Effector CD8-positive, alpha-beta T cell (primary cell): ENCODE results near the gene STK35.
A peak's percentile ranks its signal among the peaks of the same experiment; 100 is the strongest.
"Not testable (repeated sequence)": the region's sequence is repeated elsewhere in the genome, so short reads cannot be mapped to it uniquely, and the experiment has no call there.

ENCODE experiments used
- DNase-seq: peaks from one replicate; lab custom pipeline; 2025; lab: John Stamatoyannopoulos, UW

The STK35 gene

DNA sequence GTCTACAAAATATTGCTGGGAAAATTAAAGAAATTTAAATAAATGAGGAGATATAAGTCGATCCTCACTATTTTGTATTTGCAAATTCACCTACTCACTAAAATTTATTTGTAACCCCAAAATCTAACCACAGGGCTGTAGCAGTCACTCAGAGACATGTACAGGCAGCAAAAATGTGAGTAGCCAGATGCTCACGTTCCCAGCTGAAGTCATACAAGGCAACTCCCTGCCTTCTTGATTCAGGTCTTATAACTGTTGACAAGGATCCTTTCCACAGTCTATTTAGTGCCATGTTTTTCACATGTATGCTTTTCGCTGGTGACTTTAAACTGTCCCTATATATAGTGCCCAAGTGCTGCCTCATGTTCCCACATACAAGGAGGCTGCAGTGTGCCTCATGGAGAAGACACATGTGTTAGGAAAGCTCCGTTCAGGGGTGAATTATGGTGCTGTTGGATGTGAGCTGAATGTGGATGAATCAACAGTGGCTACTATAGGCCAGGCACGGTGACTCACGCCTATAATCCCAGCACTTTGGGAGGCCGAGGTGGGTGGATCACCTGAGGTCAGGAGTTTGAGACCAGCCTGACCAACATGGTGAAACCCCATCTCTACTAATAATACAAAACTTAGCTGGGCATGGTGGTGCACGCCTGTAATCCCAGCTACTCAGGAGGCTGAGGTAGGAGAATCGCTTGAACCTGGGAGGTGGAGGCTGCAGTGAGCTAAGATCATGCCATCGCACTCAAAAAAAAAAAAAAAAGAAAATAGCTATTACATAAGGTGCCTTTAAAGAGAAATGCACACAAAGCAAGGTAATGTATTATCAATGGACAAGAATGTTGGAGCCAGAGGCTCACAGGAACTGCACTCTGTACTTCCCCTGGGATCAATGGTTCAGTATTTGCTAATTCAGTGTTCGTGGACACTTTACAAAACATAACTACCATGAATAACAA lies 55.3 kb downstream of the STK35 start:
- no peak for DNase-seq

DNA sequence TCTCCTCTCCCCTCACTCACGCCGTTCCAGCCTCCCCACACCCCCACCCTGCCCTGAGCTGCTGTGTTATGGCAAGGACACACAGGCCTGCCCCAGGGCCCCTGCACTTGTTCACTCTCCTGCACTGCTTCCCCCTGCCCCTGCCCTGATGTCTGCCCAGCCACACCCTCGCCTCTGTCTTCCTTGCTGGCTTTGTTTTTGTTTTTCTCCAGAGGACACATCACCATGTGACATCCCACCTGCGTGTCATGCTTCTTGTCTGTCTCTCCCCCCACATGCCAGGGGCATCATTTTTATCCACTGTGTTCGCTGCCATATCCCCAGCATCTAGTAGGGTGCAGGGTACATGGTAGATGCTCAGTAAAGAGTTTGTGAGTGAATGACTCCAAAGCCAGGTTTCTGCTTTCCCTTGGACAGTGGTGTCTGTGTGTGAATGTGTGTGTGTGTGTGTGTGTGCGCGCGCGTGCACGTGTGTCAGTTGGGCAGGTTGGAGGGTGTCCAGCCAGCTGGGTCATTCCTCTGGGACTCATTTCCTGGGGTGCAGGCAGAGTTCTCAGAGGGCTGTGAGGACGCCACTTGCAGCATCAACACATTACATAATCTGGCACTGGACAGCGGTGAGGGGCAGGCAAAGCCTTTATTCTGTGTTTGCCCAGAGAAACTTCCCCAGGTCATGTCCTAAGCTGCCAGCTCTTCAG lies 60.6 kb downstream of the STK35 start:
- no peak for DNase-seq

DNA sequence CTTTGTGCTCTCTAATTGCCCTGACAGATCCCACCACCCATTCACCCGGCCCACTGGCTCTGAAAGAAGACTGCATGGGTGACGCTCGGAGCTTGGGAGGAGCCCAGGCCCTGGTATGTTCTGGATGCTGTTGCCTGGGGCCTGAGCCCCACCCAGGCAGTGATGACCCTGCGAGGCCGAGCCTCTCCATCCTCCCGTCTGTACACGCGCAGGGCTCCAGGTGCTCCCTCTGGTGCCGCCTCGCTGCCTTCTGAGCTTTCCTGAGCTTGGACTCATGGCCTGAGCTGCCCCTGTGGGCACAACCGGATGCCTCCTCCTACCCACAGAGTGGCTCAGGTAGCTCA lies 61.2 kb downstream of the STK35 start:
- DNase-seq = no peak

- DNase-seq = no peak
Measured at GRCh38 chr20:2163312-2163711, 61.7 kb downstream of the STK35 start.

GRCh38 chr20:2163757-2164156 lies 62.1 kb downstream of the STK35 start:
- no peak for DNase-seq

- DNase-seq = no peak
Measured at GRCh38 chr20:2164421-2164820, 62.8 kb downstream of the STK35 start.

GRCh38 chr20:2164966-2165365 lies 63.3 kb downstream of the STK35 start:
- DNase-seq = no peak

GRCh38 chr20:2165871-2166270 lies 64.2 kb downstream of the STK35 start:
- DNase-seq = no peak

DNA sequence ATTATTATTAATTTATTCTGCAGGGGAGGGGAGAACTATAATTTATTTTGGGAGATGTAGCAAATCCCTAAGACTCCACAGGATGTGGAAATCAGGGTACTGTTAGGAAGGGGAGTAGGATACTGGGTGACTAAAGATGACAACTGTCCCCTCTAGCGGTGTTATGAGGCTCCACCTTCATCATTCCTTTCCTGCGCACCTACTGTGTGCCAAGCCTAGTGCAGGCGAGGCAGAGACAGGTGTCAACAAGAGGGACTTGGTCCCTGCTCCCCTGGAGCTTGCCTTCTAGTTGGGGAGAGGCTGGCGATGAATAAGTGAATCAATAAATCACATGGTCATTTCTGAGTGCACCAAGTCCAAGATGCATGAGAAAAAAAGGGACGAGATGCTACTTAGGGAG lies 65.5 kb downstream of the STK35 start:
- no peak for DNase-seq

GRCh38 chr20:2168946-2169345 lies 67.3 kb downstream of the STK35 start:
- DNase-seq = no peak

DNA sequence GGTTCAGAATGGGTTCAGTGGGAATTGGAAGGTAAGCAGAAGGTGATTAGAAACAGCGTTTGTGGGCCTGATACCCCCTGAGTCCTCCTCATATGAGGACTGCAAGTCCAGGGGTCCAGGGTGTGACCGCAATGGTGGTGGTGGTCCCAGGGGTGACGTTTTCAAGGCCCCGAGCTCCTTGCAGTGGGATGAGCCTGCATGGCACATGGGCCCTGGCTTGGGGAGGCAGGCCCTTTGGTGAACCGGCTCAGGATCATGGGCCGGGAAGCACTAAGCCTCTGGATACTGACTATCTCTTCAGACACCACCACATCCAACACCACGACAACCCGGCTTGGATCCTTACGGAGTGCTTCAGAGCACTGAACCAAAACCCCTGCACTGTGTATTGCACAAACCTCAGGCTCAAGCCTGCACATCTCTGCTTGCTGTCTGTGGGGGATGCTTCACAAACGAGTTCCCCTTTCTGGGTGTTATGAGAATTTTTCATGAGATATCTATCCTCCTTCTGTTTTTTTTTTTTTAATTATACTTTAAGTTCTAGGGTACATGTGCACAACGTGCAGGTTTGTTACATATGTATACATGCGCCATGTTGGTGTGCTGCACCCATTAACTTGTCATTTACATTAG lies 67.9 kb downstream of the STK35 start:
- no peak for DNase-seq

- no peak for DNase-seq
Measured at GRCh38 chr20:2170404-2170803, 68.8 kb downstream of the STK35 start.

DNA sequence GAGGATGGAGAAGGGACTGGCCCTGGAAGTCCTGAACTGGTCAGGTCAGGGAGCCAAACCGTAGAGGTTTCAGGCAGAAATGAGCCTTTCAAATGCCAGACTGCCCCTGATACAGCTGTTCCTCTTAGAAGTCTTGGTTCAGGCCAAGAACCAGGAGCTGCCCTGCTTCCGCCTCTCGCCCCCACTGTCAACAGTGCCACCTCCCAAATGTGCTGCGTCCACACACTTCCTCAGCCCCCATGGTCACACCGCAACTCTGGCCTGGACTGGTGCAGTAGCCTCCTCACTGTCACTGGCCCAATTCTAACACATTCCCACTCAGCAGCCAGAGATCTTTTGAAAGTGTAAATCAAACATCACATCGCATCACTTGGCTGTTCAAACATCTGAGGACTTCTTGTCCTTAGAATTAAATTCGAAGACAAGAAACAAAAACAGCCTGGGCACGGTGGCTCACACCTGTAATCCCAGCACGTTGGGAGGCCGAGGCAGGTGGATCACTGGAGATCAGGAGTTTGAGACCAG lies 69.7 kb downstream of the STK35 start:
- no peak for DNase-seq

- DNase-seq = not testable (repeated sequence)
Measured at GRCh38 chr20:2171840-2172239, 70.2 kb downstream of the STK35 start.

GRCh38 chr20:2172305-2173175 lies 70.9 kb downstream of the STK35 start:
- peak; percentile 46 for DNase-seq

- DNase-seq = no peak
Measured at GRCh38 chr20:2173186-2173585, 71.6 kb downstream of the STK35 start.

GRCh38 chr20:2174067-2174466 lies 72.4 kb downstream of the STK35 start:
- no peak for DNase-seq

- no peak for DNase-seq
Measured at GRCh38 chr20:2176946-2177345, 75.3 kb downstream of the STK35 start.

- no peak for DNase-seq
Measured at GRCh38 chr20:2178318-2179232, 76.9 kb downstream of the STK35 start.

DNA sequence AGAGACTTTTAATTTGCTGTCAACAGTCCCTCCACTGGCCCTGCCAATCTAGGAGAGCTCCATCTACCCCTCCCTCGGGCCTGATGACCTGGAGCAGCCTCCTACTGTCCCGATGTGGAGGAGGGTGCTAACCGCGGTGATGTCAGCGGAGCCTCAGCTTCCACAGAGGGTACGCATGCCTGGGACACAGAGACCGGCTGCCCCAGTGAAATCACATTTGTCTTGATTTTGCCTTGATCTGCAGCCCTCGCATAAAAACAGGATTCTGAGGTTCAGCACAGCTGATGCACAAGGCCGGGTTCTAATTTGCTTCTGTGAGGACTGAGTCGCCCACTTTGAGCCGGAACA lies 77.6 kb downstream of the STK35 start:
- DNase-seq = no peak

GRCh38 chr20:2179949-2180348 lies 78.3 kb downstream of the STK35 start:
- DNase-seq = no peak
